Karpas-422 (cell line): ENCODE data around the gene MYLK. TPM values are rescaled to one million over a fixed set of nuclear protein-coding genes. Genes with fewer than 3 reads are reported as not detected.

Experiments
- DNase-seq: peaks from one replicate; pipeline ENCODE4 v3.0.0-alpha.2; 2015
- H2AFZ ChIP-seq: fragments of 200-600 bp; sonication (generic); 2 replicates; pipeline ENCODE4 v1.6.1; 2014; ENCODE audit warnings: antibody characterized with exemption, low read length, mixed read lengths
- H3K27ac ChIP-seq: fragments of 200-600 bp; sonication (generic); 2 replicates; pipeline ENCODE4 v1.5.1; 2014; ENCODE audit warnings: mild to moderate bottlenecking, low read length, moderate library complexity
- H3K27me3 ChIP-seq: fragments of 200-600 bp; sonication (generic); 2 replicates; pipeline ENCODE4 v1.6.1; 2014; ENCODE audit warnings: low read length, mixed read lengths
- H3K36me3 ChIP-seq: fragments of 200-600 bp; sonication (generic); 2 replicates; pipeline ENCODE4 v1.6.1; 2014; ENCODE audit warnings: low read length, mixed read lengths; ENCODE audit not compliant: insufficient read depth
- H3K4me1 ChIP-seq: fragments of 200-600 bp; sonication (generic); 2 replicates; pipeline ENCODE4 v1.6.1; 2014; ENCODE audit warnings: mild to moderate bottlenecking, low read length, mixed read lengths
- H3K4me2 ChIP-seq: fragments of 200-600 bp; sonication (generic); 2 replicates; pipeline ENCODE4 v1.6.1; 2014; ENCODE audit warnings: low read length, low read depth, mild to moderate bottlenecking; ENCODE audit not compliant: poor library complexity, severe bottlenecking
- H3K4me3 ChIP-seq: fragments of 200-600 bp; sonication (generic); 2 replicates; pipeline ENCODE4 v1.5.1; 2014; ENCODE audit warnings: mild to moderate bottlenecking, antibody characterized with exemption, low read length, mixed read lengths
- H3K79me2 ChIP-seq: fragments of 200-600 bp; sonication (generic); 2 replicates; pipeline ENCODE4 v1.6.1; 2014; ENCODE audit warnings: mild to moderate bottlenecking, low read length, mixed read lengths
- H3K9ac ChIP-seq: fragments of 200-600 bp; sonication (generic); 2 replicates; pipeline ENCODE4 v1.6.0; 2014; ENCODE audit warnings: low read length
- H3K9me2 ChIP-seq: fragments of 200-600 bp; sonication (generic), shearing (Covaris generic); replicated peaks from 2 replicates; pipeline ENCODE4 v1.6.0; 2014; ENCODE audit warnings: mild to moderate bottlenecking, low read length, moderate library complexity; ENCODE audit not compliant: insufficient read depth
- H3K9me3 ChIP-seq: fragments of 300-700, 200-600 bp; sonication (generic); 2 replicates; pipeline ENCODE4 v1.6.1; 2014; ENCODE audit warnings: low read length, mixed read lengths
- H4K20me1 ChIP-seq: fragments of 200-600 bp; sonication (generic); 2 replicates; pipeline ENCODE4 v1.6.1; 2014; ENCODE audit warnings: mild to moderate bottlenecking, antibody characterized with exemption, low read length, low read depth; ENCODE audit not compliant: insufficient read depth
- total RNA-seq: library from RNA; depleted of rRNA; stranded (reverse); fragments of >200 nt; shearing (Covaris generic); gene quantifications from 2 replicates; pipeline ENCODE4 v1.2.3, GENCODE V29; 2014; ENCODE audit warnings: low replicate concordance

Gene MYLK
- total RNA-seq, 1 experiment from 2014 or later: 0.63 TPM

- no peaks in the 10 kb centered on the region for H3K27me3 ChIP-seq
- no peaks in the 10 kb centered on the region for H3K9me3 ChIP-seq
- no peak overlapping the region for H3K27ac ChIP-seq
- H3K79me2 ChIP-seq: no peaks in the 10 kb centered on the region
- no peak overlapping the region for H3K9ac ChIP-seq
- no peak for DNase-seq
- no peak overlapping the region for H3K4me3 ChIP-seq
- no peaks in the 10 kb centered on the region for H3K36me3 ChIP-seq
- H3K9me2 ChIP-seq: no peaks in the 10 kb centered on the region
- no peaks in the 10 kb centered on the region for H4K20me1 ChIP-seq
- H2AFZ ChIP-seq: no peak overlapping the region
- H3K4me1 ChIP-seq: no peaks in the 10 kb centered on the region
- no peak overlapping the region for H3K4me2 ChIP-seq
Observed at GRCh38 chr3:123785602-123786001, 98.5 kb downstream of the MYLK start.

GRCh38 chr3:123783811-123784210, 100.3 kb downstream of the MYLK start:
- DNase-seq: no peak
- no peaks in the 10 kb centered on the region for H3K36me3 ChIP-seq

GRCh38 chr3:123783050-123783689, 101.0 kb downstream of the MYLK start:
- Histone ChIP-seq H3K79me2 (no peaks in the 10 kb centered on the region), H3K4me2 (no peak overlapping the region)

More at GRCh38 chr3:123783811-123784210, 100.3 kb downstream of the MYLK start:
- Histone ChIP-seq H3K27ac (no peak overlapping the region), H3K4me1 (no peaks in the 10 kb centered on the region), H3K4me3 (no peak overlapping the region), H4K20me1 (no peaks in the 10 kb centered on the region), H3K79me2 (no peaks in the 10 kb centered on the region), H3K9me3 (no peaks in the 10 kb centered on the region), H3K27me3 (no peaks in the 10 kb centered on the region), H3K9ac (no peak overlapping the region), H3K9me2 (no peaks in the 10 kb centered on the region), H2AFZ (no peak overlapping the region), H3K4me2 (no peak overlapping the region)

GRCh38 chr3:123782488-123782887, 101.6 kb downstream of the MYLK start:
- no peaks in the 10 kb centered on the region for H4K20me1 ChIP-seq
- H3K9me3 ChIP-seq: no peaks in the 10 kb centered on the region
- H3K9ac ChIP-seq: no peak overlapping the region
- H3K27me3 ChIP-seq: no peaks in the 10 kb centered on the region
- no peaks in the 10 kb centered on the region for H3K36me3 ChIP-seq
- no peak overlapping the region for H2AFZ ChIP-seq
- H3K27ac ChIP-seq: no peak overlapping the region
- H3K9me2 ChIP-seq: no peaks in the 10 kb centered on the region
- no peak overlapping the region for H3K4me3 ChIP-seq
- no peak for DNase-seq
- H3K4me2 ChIP-seq: no peak overlapping the region
- no peaks in the 10 kb centered on the region for H3K79me2 ChIP-seq
- no peaks in the 10 kb centered on the region for H3K4me1 ChIP-seq

More at GRCh38 chr3:123783050-123783689, 101.0 kb downstream of the MYLK start:
- Histone ChIP-seq H3K4me3 (no peak overlapping the region), H3K9ac (no peak overlapping the region), H3K9me3 (no peaks in the 10 kb centered on the region), H3K27me3 (no peaks in the 10 kb centered on the region), H3K4me1 (no peaks in the 10 kb centered on the region), H3K9me2 (no peaks in the 10 kb centered on the region), H2AFZ (no peak overlapping the region), H3K27ac (no peak overlapping the region), H4K20me1 (no peaks in the 10 kb centered on the region), H3K36me3 (no peaks in the 10 kb centered on the region)
- no peak for DNase-seq

GRCh38 chr3:123781571-123782275, 102.4 kb downstream of the MYLK start:
- Histone ChIP-seq H2AFZ (no peak overlapping the region), H3K27me3 (no peaks in the 10 kb centered on the region), H3K4me2 (no peak overlapping the region), H3K9me3 (no peaks in the 10 kb centered on the region), H3K27ac (no peak overlapping the region), H4K20me1 (no peaks in the 10 kb centered on the region), H3K9ac (no peak overlapping the region), H3K4me3 (no peak overlapping the region), H3K4me1 (no peaks in the 10 kb centered on the region), H3K36me3 (no peaks in the 10 kb centered on the region), H3K9me2 (no peaks in the 10 kb centered on the region), H3K79me2 (no peaks in the 10 kb centered on the region)
- no peak for DNase-seq

- Histone ChIP-seq H3K4me2 (no peak overlapping the region), H3K27me3 (no peaks in the 10 kb centered on the region), H3K9me2 (no peaks in the 10 kb centered on the region), H3K79me2 (no peaks in the 10 kb centered on the region), H3K36me3 (no peaks in the 10 kb centered on the region), H3K9me3 (no peaks in the 10 kb centered on the region), H2AFZ (no peak overlapping the region), H3K27ac (no peak overlapping the region), H4K20me1 (no peaks in the 10 kb centered on the region), H3K9ac (no peak overlapping the region), H3K4me1 (no peaks in the 10 kb centered on the region), H3K4me3 (no peak overlapping the region)
- no peak for DNase-seq
Observed at GRCh38 chr3:123781138-123781537, 103.0 kb downstream of the MYLK start.

- Histone ChIP-seq H3K4me2 (no peak overlapping the region), H3K27ac (no peak overlapping the region), H3K79me2 (no peaks in the 10 kb centered on the region), H3K4me3 (no peak overlapping the region), H3K9me3 (no peaks in the 10 kb centered on the region), H3K9me2 (no peaks in the 10 kb centered on the region), H4K20me1 (no peaks in the 10 kb centered on the region), H3K36me3 (no peaks in the 10 kb centered on the region), H3K4me1 (no peaks in the 10 kb centered on the region), H3K9ac (no peak overlapping the region), H3K27me3 (no peaks in the 10 kb centered on the region), H2AFZ (no peak overlapping the region)
- DNase-seq: no peak
Observed at GRCh38 chr3:123780656-123781055, 103.5 kb downstream of the MYLK start.

- Histone ChIP-seq H3K9ac (no peak overlapping the region), H3K4me2 (no peak overlapping the region), H2AFZ (no peak overlapping the region), H3K4me3 (no peak overlapping the region), H3K79me2 (no peaks in the 10 kb centered on the region), H4K20me1 (no peaks in the 10 kb centered on the region), H3K27me3 (no peaks in the 10 kb centered on the region), H3K27ac (no peak overlapping the region), H3K9me3 (no peaks in the 10 kb centered on the region), H3K36me3 (no peaks in the 10 kb centered on the region), H3K9me2 (no peaks in the 10 kb centered on the region), H3K4me1 (no peaks in the 10 kb centered on the region)
- no peak for DNase-seq
Observed at GRCh38 chr3:123779655-123780231, 104.4 kb downstream of the MYLK start.
